DMS79 treated with DMSO at 0.1 percent for 48 hours (cell line): Measurements from ENCODE around the gene WDR86.

ENCODE experiments used
- DNase-seq: peaks from one replicate; lab custom pipeline; 2025; lab: John Stamatoyannopoulos, UW

The WDR86 gene

GRCh38 chr7:151439855-151440798, 30.3 kb upstream of the WDR86 start, which contains the start of gene CRYGN:
CRYGN (minus strand) TSS chr7:151440141; CDS start chr7:151439917, 224 bp downstream.
- peak; percentile 10 for DNase-seq

GRCh38 chr7:151438864-151439601, 29.2 kb upstream of the WDR86 start:
- DNase-seq = no peak

GRCh38 chr7:151437866-151438516, 28.2 kb upstream of the WDR86 start:
- no peak for DNase-seq

- DNase-seq = no peak
These were observed 27.3 kb upstream of the WDR86 start for GRCh38 chr7:151437159-151437553.

GRCh38 chr7:151436446-151437158, 26.8 kb upstream of the WDR86 start:
- no peak for DNase-seq

GRCh38 chr7:151435971-151436370, 26.1 kb upstream of the WDR86 start:
- no peak for DNase-seq

- DNase-seq = no peak
These were observed 25.5 kb upstream of the WDR86 start for GRCh38 chr7:151435103-151435916.

GRCh38 chr7:151434549-151434948, 24.7 kb upstream of the WDR86 start:
- no peak for DNase-seq

- DNase-seq = no peak
These were observed 24.0 kb upstream of the WDR86 start for GRCh38 chr7:151433721-151434400.

- no peak for DNase-seq
These were observed 23.1 kb upstream of the WDR86 start for GRCh38 chr7:151432658-151433521.

GRCh38 chr7:151431768-151432311, 22.0 kb upstream of the WDR86 start:
- no peak for DNase-seq

GRCh38 chr7:151431281-151431767, 21.5 kb upstream of the WDR86 start:
- no peak for DNase-seq

GRCh38 chr7:151430391-151431205, 20.8 kb upstream of the WDR86 start:
- DNase-seq = no peak

- peak; percentile 25 for DNase-seq
These were observed 19.9 kb upstream of the WDR86 start for GRCh38 chr7:151429560-151430331.

GRCh38 chr7:151429237-151429559, 19.4 kb upstream of the WDR86 start:
- no peak for DNase-seq

- no peak for DNase-seq
These were observed 18.8 kb upstream of the WDR86 start for GRCh38 chr7:151428378-151429236.
